NT2/D1 (cell line): Measurements from ENCODE around the gene DLG2.

Experiments used
- DNase-seq: peaks from one replicate; pipeline ENCODE4 v3.0.0-alpha.2; 2011; ENCODE audit warnings: low read depth, low spot score
- H3K27me3 ChIP-seq: 2 replicates; pipeline ENCODE4 v1.6.0; 2011; ENCODE audit warnings: mild to moderate bottlenecking; ENCODE audit not compliant: insufficient read length, insufficient read depth
- H3K36me3 ChIP-seq: 2 replicates; pipeline ENCODE4 v1.6.1; 2011; ENCODE audit warnings: mild to moderate bottlenecking, low read length, mixed read lengths; ENCODE audit not compliant: insufficient read depth, insufficient read length
- H3K4me1 ChIP-seq: 2 replicates; pipeline ENCODE4 v1.5.1; 2011; ENCODE audit not compliant: insufficient read depth, insufficient read length
- H3K4me3 ChIP-seq: 2 replicates; pipeline ENCODE4 v1.5.1; 2011; ENCODE audit warnings: low read depth; ENCODE audit not compliant: insufficient read length
- H3K9ac ChIP-seq: 2 replicates; pipeline ENCODE4 v1.6.0; 2011; ENCODE audit warnings: low read depth; ENCODE audit not compliant: insufficient read length
- H3K9me3 ChIP-seq: 2 replicates; pipeline ENCODE4 v1.5.1; 2011; ENCODE audit warnings: mild to moderate bottlenecking, low read length; ENCODE audit not compliant: insufficient read depth
- SUZ12 ChIP-seq: IDR thresholded peaks from 2 replicates; pipeline ENCODE4 v1.6.1; 2011; ENCODE audit not compliant: insufficient read length, insufficient read depth; ENCODE audit errors: extremely low read depth
- YY1 ChIP-seq: IDR thresholded peaks from 2 replicates; pipeline ENCODE4 v1.6.1; 2011; ENCODE audit not compliant: insufficient read length, insufficient read depth
- ZNF274 ChIP-seq: IDR thresholded peaks from 2 replicates; pipeline ENCODE4 v1.6.1; 2011; ENCODE audit warnings: mild to moderate bottlenecking, low read depth, low read length

The DLG2 gene

GRCh38 chr11:85475660-85476517 is 151.3 kb downstream of the DLG2 start:
- Histone ChIP-seq H3K36me3 (no peaks in the 10 kb centered on the region), H3K9me3 (peaks cover 23% of the 10 kb centered on the region), H3K4me1 (no peaks in the 10 kb centered on the region), H3K4me3 (no peak overlapping the region), H3K27me3 (no peaks in the 10 kb centered on the region), H3K9ac (no peak overlapping the region)
- no peak for TF ChIP-seq SUZ12
- TF ChIP-seq YY1: no peak
- no peak for TF ChIP-seq ZNF274
- no peak for DNase-seq

GRCh38 chr11:85472953-85473352 is 154.2 kb downstream of the DLG2 start:
- H3K9me3 ChIP-seq: peaks cover 29% of the 10 kb centered on the region
- no peak overlapping the region for H3K9ac ChIP-seq
- H3K4me3 ChIP-seq: no peak overlapping the region
- no peaks in the 10 kb centered on the region for H3K36me3 ChIP-seq
- no peaks in the 10 kb centered on the region for H3K4me1 ChIP-seq
- no peaks in the 10 kb centered on the region for H3K27me3 ChIP-seq
- DNase-seq: no peak
- TF ChIP-seq YY1 (no peak), ZNF274 (no peak), SUZ12 (no peak)

- TF ChIP-seq SUZ12 (no peak), YY1 (no peak), ZNF274 (no peak)
- no peaks in the 10 kb centered on the region for H3K36me3 ChIP-seq
- peaks cover 3% of the 10 kb centered on the region; the same call in 1 of the 2 replicates for H3K9me3 ChIP-seq
- no peak overlapping the region for H3K9ac ChIP-seq
- no peaks in the 10 kb centered on the region for H3K27me3 ChIP-seq
- no peak for DNase-seq
- no peaks in the 10 kb centered on the region for H3K4me1 ChIP-seq
- H3K4me3 ChIP-seq: no peak overlapping the region
Measured at GRCh38 chr11:85464283-85464682, 162.9 kb downstream of the DLG2 start.

- no peaks in the 10 kb centered on the region for H3K36me3 ChIP-seq
- H3K27me3 ChIP-seq: no peaks in the 10 kb centered on the region
- no peaks in the 10 kb centered on the region for H3K4me1 ChIP-seq
- H3K9ac ChIP-seq: no peak overlapping the region
- TF ChIP-seq ZNF274: no peak
- no peak for TF ChIP-seq YY1
- TF ChIP-seq SUZ12: no peak
- no peak overlapping the region for H3K4me3 ChIP-seq
- peaks cover 10% of the 10 kb centered on the region; the same call in 1 of the 2 replicates for H3K9me3 ChIP-seq
- DNase-seq: no peak
Measured at GRCh38 chr11:85459304-85459703, 167.8 kb downstream of the DLG2 start.

GRCh38 chr11:85444479-85444878 is 182.7 kb downstream of the DLG2 start:
- TF ChIP-seq ZNF274 (no peak), SUZ12 (no peak), YY1 (no peak)
- Histone ChIP-seq H3K9ac (no peak overlapping the region), H3K27me3 (no peaks in the 10 kb centered on the region), H3K4me3 (no peak overlapping the region), H3K36me3 (no peaks in the 10 kb centered on the region), H3K4me1 (no peaks in the 10 kb centered on the region), H3K9me3 (no peaks in the 10 kb centered on the region)
- DNase-seq: no peak

- no peaks in the 10 kb centered on the region for H3K9me3 ChIP-seq
- no peak overlapping the region for H3K9ac ChIP-seq
- H3K4me1 ChIP-seq: no peaks in the 10 kb centered on the region
- no peak for DNase-seq
- H3K4me3 ChIP-seq: no peak overlapping the region
- no peaks in the 10 kb centered on the region for H3K36me3 ChIP-seq
- no peak for TF ChIP-seq YY1
- no peak for TF ChIP-seq SUZ12
- H3K27me3 ChIP-seq: no peaks in the 10 kb centered on the region
Measured at GRCh38 chr11:85440273-85440672, 186.9 kb downstream of the DLG2 start.

- Histone ChIP-seq H3K9ac (no peak overlapping the region), H3K4me3 (no peak overlapping the region), H3K27me3 (no peaks in the 10 kb centered on the region), H3K9me3 (no peaks in the 10 kb centered on the region), H3K4me1 (no peaks in the 10 kb centered on the region), H3K36me3 (no peaks in the 10 kb centered on the region)
- no peak for TF ChIP-seq ZNF274
- no peak for TF ChIP-seq YY1
- TF ChIP-seq SUZ12: no peak
- DNase-seq: no peak
Measured at GRCh38 chr11:85438328-85438727, 188.8 kb downstream of the DLG2 start.

- H3K9me3 ChIP-seq: no peaks in the 10 kb centered on the region
- no peaks in the 10 kb centered on the region for H3K4me1 ChIP-seq
- H3K4me3 ChIP-seq: no peak overlapping the region
- no peaks in the 10 kb centered on the region for H3K27me3 ChIP-seq
- no peak for TF ChIP-seq ZNF274
- TF ChIP-seq YY1: no peak
- TF ChIP-seq SUZ12: no peak
- DNase-seq: no peak
- H3K9ac ChIP-seq: no peak overlapping the region
- H3K36me3 ChIP-seq: no peaks in the 10 kb centered on the region
Measured at GRCh38 chr11:85431319-85431718, 195.8 kb downstream of the DLG2 start.
